ENCODE data around the gene EIF3I.
"Not testable (repeated sequence)": the region's sequence is repeated elsewhere in the genome, so short reads cannot be mapped to it uniquely, and the experiment has no call there.

The EIF3I gene

GRCh38 chr1:32232558-32233304, 10.5 kb downstream of the EIF3I start:
- no peak for DNase-seq

- no peak for DNase-seq
Observed at GRCh38 chr1:32234792-32235191, 12.6 kb downstream of the EIF3I start.

- DNase-seq = no peak
Observed at GRCh38 chr1:32239337-32239736, 17.1 kb downstream of the EIF3I start.

- no peak for DNase-seq
Observed at GRCh38 chr1:32239790-32240139, 17.6 kb downstream of the EIF3I start.

- DNase-seq = no peak
Observed at GRCh38 chr1:32240140-32240951, 18.1 kb downstream of the EIF3I start.

- no peak for DNase-seq
Observed at GRCh38 chr1:32241001-32241763, 19.0 kb downstream of the EIF3I start.

- DNase-seq = no peak
Observed at GRCh38 chr1:32242341-32242851, 20.2 kb downstream of the EIF3I start.

- no peak for DNase-seq
Observed at GRCh38 chr1:32246888-32247273, 24.7 kb downstream of the EIF3I start, which contains the start of gene FAM167B. TSS of gene FAM167B (plus strand) at chr1:32247222. CDS start at chr1:32247422, 200 bp downstream.

- DNase-seq = no peak
Observed at GRCh38 chr1:32247452-32247851, 25.2 kb downstream of the EIF3I start.

GRCh38 chr1:32247983-32248889, 26.0 kb downstream of the EIF3I start:
- DNase-seq = no peak

- DNase-seq = no peak
Observed at GRCh38 chr1:32249831-32250525, 27.8 kb downstream of the EIF3I start.

- no peak for DNase-seq
Observed at GRCh38 chr1:32250893-32251716, 28.9 kb downstream of the EIF3I start, which contains the start of gene LCK. TSS of gene LCK (plus strand) at chr1:32251265. CDS start at chr1:32274330, 23,065 bp downstream.

- DNase-seq = no peak
Observed at GRCh38 chr1:32255072-32256071, 33.2 kb downstream of the EIF3I start.

- no peak for DNase-seq
Observed at GRCh38 chr1:32256473-32257226, 34.4 kb downstream of the EIF3I start.

- no peak for DNase-seq
Observed at GRCh38 chr1:32257227-32257508, 35.0 kb downstream of the EIF3I start.

GRCh38 chr1:32263236-32263593, 41.0 kb downstream of the EIF3I start:
- DNase-seq = not testable (repeated sequence)

GRCh38 chr1:32263744-32264143, 41.5 kb downstream of the EIF3I start:
- no peak for DNase-seq

GRCh38 chr1:32265846-32266245, 43.6 kb downstream of the EIF3I start:
- DNase-seq = no peak
